Ovary (tissue), 9 donors: Measurements from ENCODE around the gene CTDSPL. TPM values are rescaled to one million over a fixed set of nuclear protein-coding genes. Genes with fewer than 3 reads are reported as not detected.

ENCODE experiments used
- DNase-seq, 5 donors: peaks; one replicate each; pipeline ENCODE4 v3.0.0-alpha.2; 2019 to 2020
- H3K27ac ChIP-seq, 2 donors: fragments of 200-600 bp; one replicate each; pipeline versions ENCODE4 v1.5.1 to v1.8.0; 2019 to 2022
- H3K27me3 ChIP-seq: fragments of 200-600 bp; one replicate; pipeline ENCODE4 v1.8.0; 2022
- H3K36me3 ChIP-seq: fragments of 200-600 bp; sonication (generic); one replicate; pipeline ENCODE4 v1.5.1; 2019
- H3K4me1 ChIP-seq: one replicate; pipeline ENCODE4 v1.8.1; 2013; ENCODE audit warnings: mild to moderate bottlenecking, moderate library complexity; ENCODE audit not compliant: insufficient read depth
- H3K4me3 ChIP-seq: fragments of 200-600 bp; sonication (generic); one replicate; pipeline ENCODE4 v1.5.1; 2017
- H3K9me3 ChIP-seq, 2 donors: fragments of 200-600 bp in 1 of 2; sonication (generic) in 1 of 2; one replicate each; pipeline versions ENCODE4 v1.5.1 to v1.8.1; 2013 to 2019; ENCODE audit warnings: mild to moderate bottlenecking in 1 of 2, moderate library complexity in 1 of 2
- EP300 ChIP-seq: sonication (generic); formaldehyde crosslinking; IDR thresholded peaks from one replicate; pipeline ENCODE4 v1.6.1; 2017; ENCODE audit warnings: antibody characterized with exemption
- POLR2A ChIP-seq: fragments of 450-650 bp; IDR thresholded peaks from one replicate; pipeline ENCODE4 v1.6.1; 2017; ENCODE audit warnings: antibody characterized with exemption, mild to moderate bottlenecking, moderate library complexity
- WGBS, 3 donors: extraction: QIAGEN DNeasy Blood & Tissue Kit in 1 of 3; methylation state at CpG; one replicate each; pipeline versions ENCODE4 v1.1.5 to v1.1.7; 2013 to 2017; 5-methylcytosine and 5-hydroxymethylcytosine counted together
- intact Hi-C, 4 donors: fragments of 100-400 bp; cut with DNase I; formaldehyde crosslinking; loops; one replicate each; pipeline versions ENCODE4 v1.11.0 to v1.15.1; 2022 to 2023
- polyA plus RNA-seq, 2 donors: library from polyadenylated mRNA; stranded (reverse); fragments of 200-250 nt in 1 of 2; fragments of 350-450 nt in 1 of 2; fragmentation: Illumina TruSeq in 1 of 2; extraction: RNeasy Lipid Tissue Mini Kit (QIAGEN cat#74804) in 1 of 2; gene quantifications; one replicate each; pipeline ENCODE4 v1.2.3, GENCODE V29; 2013 to 2014
- total RNA-seq, 7 donors: library from RNA; depleted of rRNA in 2 of 7; stranded (reverse); fragments of >200 nt in 2 of 7; fragmentation: NEBNext Ultra II Directional in 3 of 7; extraction: Animal tissue kit (Norgen Biotek cat#: 25700) in 3 of 7; gene quantifications; one replicate each; pipeline versions ENCODE4 v1.1.0 to v1.2.4, GENCODE V29; 2016 to 2023
- TF ChIP-seq, protein P1 (sequence below), 3 donors: fragments of 450-650 bp in 2 of 3; fragments of 200-600 bp in 1 of 3; IDR thresholded peaks; one replicate each; pipeline versions ENCODE4 v1.5.1 to v1.8.0; 2016 to 2022; ENCODE audit warnings: antibody characterized with exemption in 3 of 3, mild to moderate bottlenecking in 1 of 3
- donor health status: DM: no; HTN: no; CAD: no; lungs with moderate emphysema.
- donor health status: DM: no; HTN: no; CAD: no.
- donor health status: Bipolar disorder and iron deficiency.
- donor health status: DM: yes; HTN: yes; CAD: no.
- donor health status: DM: no; HTN: no; CAD: no.
- donor health status: DM: yes; HTN: yes; CAD: no.

Gene CTDSPL
- total and polyA plus RNA-seq, 9 donors = 14.8 to 41.1 (median 34.2) TPM

DNA sequence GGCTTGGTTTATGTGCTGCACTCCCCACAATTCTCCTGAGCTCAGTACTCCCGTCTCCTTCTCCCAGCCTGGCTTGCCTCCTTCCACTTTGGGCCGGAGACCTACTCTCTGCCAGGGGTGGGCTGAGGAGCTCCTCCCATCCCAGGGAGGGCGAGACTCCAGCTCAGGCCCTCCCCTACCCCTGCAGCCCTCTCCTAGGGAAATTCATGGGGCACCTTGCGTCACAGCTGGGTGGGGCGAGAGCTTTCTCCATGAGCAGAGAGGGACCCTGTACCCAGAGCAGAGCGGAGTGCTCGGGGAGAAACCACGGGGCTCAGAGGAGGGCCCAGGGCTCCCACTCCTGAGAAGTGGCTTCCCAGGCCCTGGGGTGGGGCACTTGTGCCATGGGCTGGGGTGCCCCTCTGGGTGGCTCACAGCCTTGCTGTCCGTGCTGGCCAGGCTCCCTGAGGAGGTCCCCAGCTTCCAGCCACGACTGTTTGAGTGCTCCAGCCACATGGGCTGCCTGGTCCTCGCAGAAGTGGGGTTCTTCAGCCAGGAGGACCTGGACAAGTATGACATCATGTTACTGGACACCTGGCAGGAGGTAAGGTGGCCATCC, 142.2 kb downstream of the CTDSPL start:
- Histone ChIP-seq H3K27me3 (no peaks in the 10 kb centered on the region), H3K9me3 (no peaks in the 10 kb centered on the region), H3K4me3 (no peak overlapping the region), H3K27ac (no peak overlapping the region), H3K4me1 (no peaks in the 10 kb centered on the region), H3K36me3 (no peaks in the 10 kb centered on the region)
- 75 to 85% (median 78%) methylated on average over 11 of the region's 11 CpGs for WGBS, 3 donors
- TF ChIP-seq POLR2A (no peak), EP300 (no peak)
- TF ChIP-seq, protein P1, sequence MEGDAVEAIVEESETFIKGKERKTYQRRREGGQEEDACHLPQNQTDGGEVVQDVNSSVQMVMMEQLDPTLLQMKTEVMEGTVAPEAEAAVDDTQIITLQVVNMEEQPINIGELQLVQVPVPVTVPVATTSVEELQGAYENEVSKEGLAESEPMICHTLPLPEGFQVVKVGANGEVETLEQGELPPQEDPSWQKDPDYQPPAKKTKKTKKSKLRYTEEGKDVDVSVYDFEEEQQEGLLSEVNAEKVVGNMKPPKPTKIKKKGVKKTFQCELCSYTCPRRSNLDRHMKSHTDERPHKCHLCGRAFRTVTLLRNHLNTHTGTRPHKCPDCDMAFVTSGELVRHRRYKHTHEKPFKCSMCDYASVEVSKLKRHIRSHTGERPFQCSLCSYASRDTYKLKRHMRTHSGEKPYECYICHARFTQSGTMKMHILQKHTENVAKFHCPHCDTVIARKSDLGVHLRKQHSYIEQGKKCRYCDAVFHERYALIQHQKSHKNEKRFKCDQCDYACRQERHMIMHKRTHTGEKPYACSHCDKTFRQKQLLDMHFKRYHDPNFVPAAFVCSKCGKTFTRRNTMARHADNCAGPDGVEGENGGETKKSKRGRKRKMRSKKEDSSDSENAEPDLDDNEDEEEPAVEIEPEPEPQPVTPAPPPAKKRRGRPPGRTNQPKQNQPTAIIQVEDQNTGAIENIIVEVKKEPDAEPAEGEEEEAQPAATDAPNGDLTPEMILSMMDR (IDR thresholded peaks at IDR 0.05) = no peak
- DNase-seq = peak in 2 of 5 donors; percentile 10 to 44
- intact Hi-C loops = loop anchor here in 3 of 4 donors (2.0 to 10.0 kb wide), 3 partner anchors 131 to 149 kb away; partner anchors contain the start of genes ACAA1 (in 1 of the 3) and MYD88 (in 1 of the 3)

DNA sequence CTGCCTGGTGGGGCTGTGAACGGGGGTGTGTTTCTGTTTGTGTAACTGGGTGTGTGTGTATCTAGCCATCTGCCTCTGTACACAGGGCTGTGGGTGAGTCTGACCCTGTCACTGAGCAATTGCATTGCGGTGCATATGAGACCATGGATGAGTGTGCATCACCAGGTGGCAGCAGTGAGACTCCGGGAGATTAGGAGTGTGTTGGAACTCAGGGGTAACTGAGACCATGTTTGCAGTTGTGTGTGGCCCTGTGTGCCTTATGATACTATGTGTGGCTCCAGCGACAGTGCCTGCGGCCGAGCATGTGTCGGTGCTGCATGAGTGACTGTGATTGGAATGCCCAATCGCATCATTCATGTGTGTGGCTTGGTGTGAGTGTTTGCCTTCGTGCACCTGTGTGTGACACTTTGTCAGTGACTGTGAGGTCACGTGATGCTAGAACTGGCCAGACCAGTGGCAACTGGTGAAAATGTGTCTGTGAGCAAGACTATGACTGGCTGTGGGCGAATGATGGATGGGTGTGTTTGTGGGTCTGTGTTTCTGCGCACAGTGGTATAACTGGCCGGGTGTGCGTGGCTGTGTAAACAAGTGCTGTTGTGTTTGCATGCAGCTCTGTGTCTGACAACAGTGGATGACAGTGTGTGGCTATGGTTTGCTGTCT, 142.9 kb downstream of the CTDSPL start:
- TF ChIP-seq EP300 = no peak
- TF ChIP-seq POLR2A = no peak
- TF ChIP-seq, protein P1 (IDR thresholded peaks at IDR 0.05) = peak in 2 of 3 donors; percentile 33 to 52
- Histone ChIP-seq H3K36me3 (no peaks in the 10 kb centered on the region), H3K27me3 (no peaks in the 10 kb centered on the region), H3K27ac (no peak overlapping the region), H3K4me3 (no peak overlapping the region), H3K9me3 (no peaks in the 10 kb centered on the region), H3K4me1 (no peaks in the 10 kb centered on the region)
- DNase-seq = peak in 4 of 5 donors; percentile 60 to 79 (median 76)
- intact Hi-C loops = loop anchor here in 2 of 4 donors (10.0 kb wide), 2 partner anchors 130 to 150 kb away; partner anchors contain the start of genes ACAA1 (in 1 of the 2) and MYD88 (in 1 of the 2)
- WGBS, 3 donors = 66 to 76% (median 72%) methylated on average over 14 of the region's 14 CpGs

DNA sequence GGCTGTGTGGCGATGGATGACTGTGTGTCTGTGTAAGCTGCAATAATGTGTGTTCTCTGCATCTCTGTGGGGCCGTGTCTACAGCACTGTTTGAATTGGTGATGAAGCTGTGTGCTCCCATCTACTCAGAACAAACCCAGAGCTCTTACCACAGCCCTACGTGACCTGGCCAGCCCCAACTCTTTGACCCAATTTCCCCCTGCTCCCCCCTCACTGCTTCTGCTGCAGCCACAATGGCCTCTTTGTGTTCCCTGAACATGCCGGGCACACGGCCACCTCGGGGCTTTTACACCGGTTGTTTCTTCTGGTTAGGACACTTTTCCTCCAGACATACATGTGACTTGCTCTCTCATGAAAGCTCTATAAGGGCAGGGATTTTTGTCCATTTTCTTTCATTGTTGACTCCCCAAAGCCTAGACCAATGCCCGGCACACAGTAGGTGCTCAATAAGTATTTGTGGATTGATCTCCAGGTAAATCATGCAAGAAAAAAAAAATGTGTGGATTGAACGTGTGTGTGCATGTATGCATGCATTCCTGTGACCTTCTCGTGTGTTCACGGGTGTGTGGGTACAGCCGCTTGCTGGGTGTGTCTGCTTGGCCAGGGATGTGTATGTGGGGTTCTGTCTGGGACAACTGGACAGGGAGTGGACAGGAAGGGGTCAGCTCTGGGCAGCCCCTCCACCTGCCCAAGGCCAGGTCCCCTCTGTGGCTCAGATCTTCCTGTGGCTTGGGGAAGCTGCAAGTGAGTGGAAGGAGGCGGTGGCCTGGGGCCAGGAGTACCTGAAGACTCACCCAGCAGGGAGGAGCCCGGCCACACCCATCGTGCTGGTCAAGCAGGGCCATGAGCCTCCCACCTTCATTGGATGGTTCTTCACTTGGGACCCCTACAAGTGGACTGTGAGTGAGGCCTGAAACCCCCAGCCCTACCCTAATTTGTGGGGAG, 143.7 kb downstream of the CTDSPL start:
- intact Hi-C loops = loop anchor here in 2 of 4 donors (10.0 kb wide), 2 partner anchors 129 to 151 kb away; partner anchors contain the start of genes ACAA1 (in 1 of the 2) and MYD88 (in 1 of the 2)
- Histone ChIP-seq H3K27me3 (no peaks in the 10 kb centered on the region), H3K4me1 (no peaks in the 10 kb centered on the region), H3K27ac (no peak overlapping the region), H3K4me3 (no peak overlapping the region), H3K36me3 (no peaks in the 10 kb centered on the region), H3K9me3 (no peaks in the 10 kb centered on the region)
- no peak for TF ChIP-seq EP300
- TF ChIP-seq, protein P1 (IDR thresholded peaks at IDR 0.05) = no peak
- no peak for TF ChIP-seq POLR2A
- DNase-seq = peak in 1 of 5 donors; percentile 44
- WGBS, 3 donors = 74 to 78% (median 74%) methylated on average over 15 of the region's 15 CpGs

DNA sequence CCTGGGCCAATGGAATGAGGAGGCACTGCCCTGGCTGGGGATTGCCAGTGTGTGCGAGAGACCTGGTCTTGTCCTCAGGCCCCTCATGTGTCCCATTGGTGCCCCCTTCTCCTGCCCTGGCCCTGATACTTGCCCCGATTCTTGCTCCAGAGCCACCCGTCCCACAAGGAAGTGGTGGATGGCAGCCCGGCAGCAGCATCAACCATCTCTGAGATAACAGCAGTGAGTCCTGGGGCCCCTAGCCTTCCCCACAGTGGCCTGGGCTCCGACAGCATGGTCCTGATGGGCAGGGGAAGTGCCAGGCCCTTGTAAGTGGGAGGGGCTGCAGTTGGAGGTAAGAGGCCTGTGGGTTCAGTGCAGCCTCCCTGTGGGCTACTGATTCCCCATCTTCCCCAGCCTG, 144.4 kb downstream of the CTDSPL start:
- no peaks in the 10 kb centered on the region for H3K4me1 ChIP-seq
- no peaks in the 10 kb centered on the region for H3K27me3 ChIP-seq
- no peak for TF ChIP-seq EP300
- TF ChIP-seq, protein P1 (IDR thresholded peaks at IDR 0.05) = no peak
- no peak for TF ChIP-seq POLR2A
- intact Hi-C loops = loop anchor here in 2 of 4 donors (10.0 kb wide), 2 partner anchors 129 to 151 kb away; partner anchors contain the start of genes ACAA1 (in 1 of the 2) and MYD88 (in 1 of the 2)
- H3K36me3 ChIP-seq = no peaks in the 10 kb centered on the region
- no peak overlapping the region for H3K27ac ChIP-seq
- 73 to 98% (median 89%) methylated on average over 4 to 5 of the region's 5 CpGs for WGBS, 3 donors
- DNase-seq = peak in 1 of 5 donors; percentile 34
- H3K4me3 ChIP-seq = no peak overlapping the region
- H3K9me3 ChIP-seq = no peaks in the 10 kb centered on the region
